Loucy (cell line): Measurements from ENCODE around the gene MCC.

Experiments
- CTCF ChIP-seq: fragments of 200-600 bp; sonication (generic); conservative IDR thresholded peaks from 2 replicates; pipeline ENCODE4 v1.5.1; 2014; ENCODE audit warnings: mild to moderate bottlenecking, antibody characterized with exemption, low read length
- EZH2phosphoT487 ChIP-seq: fragments of 200-600 bp; IDR thresholded peaks from 2 replicates; pipeline ENCODE4 v1.6.1; 2018; ENCODE audit warnings: antibody characterized with exemption, mild to moderate bottlenecking, moderate library complexity, borderline replicate concordance

- TF ChIP-seq CTCF, result no peak
- no peak for TF ChIP-seq EZH2phosphoT487
These were observed 194.9 kb downstream of the MCC start for GRCh38 chr5:113293068-113293974.
